Measurements from ENCODE around the gene LRRC42.

LRRC42 gene

GRCh38 chr1:54006508-54006907, 60.4 kb downstream of the LRRC42 start:
- DNase-seq (ENCODE audit: low read depth), result no peak
- no peak for TF ChIP-seq CTCF (conservative IDR thresholded peaks at IDR 0.05; ENCODE audit: low read depth, low read length)
- H3K4me3 ChIP-seq (ENCODE audit: low read length), result no peak overlapping the region

DNA sequence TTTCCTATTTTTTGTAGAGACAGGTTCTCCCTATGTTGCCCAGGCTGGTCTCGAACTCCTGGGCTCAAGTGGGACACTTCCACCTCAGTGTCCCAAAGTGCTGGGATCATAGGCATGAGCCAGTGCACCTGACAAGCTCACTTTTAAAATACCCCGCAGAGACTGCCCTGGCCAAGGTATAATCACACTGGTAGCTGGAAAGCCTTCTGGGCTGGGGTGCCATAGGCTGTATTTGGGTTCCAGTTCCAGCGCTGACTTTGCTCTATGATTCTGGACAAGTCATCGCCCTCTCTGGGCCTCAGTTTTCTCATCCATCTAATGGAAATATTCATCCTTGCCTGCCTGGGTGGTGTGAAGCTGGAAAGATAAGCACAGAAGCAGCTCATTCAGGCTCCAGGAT, 61.5 kb downstream of the LRRC42 start:
- no peak overlapping the region for H3K4me3 ChIP-seq (ENCODE audit: low read length)
- no peak for DNase-seq (ENCODE audit: low read depth)
- TF ChIP-seq CTCF (conservative IDR thresholded peaks at IDR 0.05; ENCODE audit: low read depth, low read length), result no peak

DNA sequence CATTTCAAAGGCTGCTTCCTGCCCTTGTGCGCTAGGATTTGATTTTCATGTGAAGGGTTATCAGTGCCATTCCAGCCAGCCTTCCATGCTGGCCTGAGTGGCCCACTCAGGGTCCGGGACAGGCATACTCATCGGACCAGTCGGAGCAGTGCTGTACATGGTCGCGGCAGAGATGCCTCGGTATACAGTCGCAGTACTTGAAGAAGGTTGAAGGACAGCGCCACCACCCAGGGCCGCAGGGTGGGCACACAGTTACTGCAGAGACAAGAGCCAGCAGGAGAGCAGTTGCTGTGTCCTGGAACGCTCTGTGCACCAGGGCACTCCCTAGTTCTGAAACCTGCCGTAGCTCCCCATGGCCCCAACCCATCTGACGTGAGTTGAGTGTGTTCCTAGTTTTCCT, 62.7 kb downstream of the LRRC42 start:
- DNase-seq (ENCODE audit: low read depth), result no peak
- TF ChIP-seq CTCF (conservative IDR thresholded peaks at IDR 0.05; ENCODE audit: low read depth, low read length), result no peak
- H3K4me3 ChIP-seq (ENCODE audit: low read length), result no peak overlapping the region

DNA sequence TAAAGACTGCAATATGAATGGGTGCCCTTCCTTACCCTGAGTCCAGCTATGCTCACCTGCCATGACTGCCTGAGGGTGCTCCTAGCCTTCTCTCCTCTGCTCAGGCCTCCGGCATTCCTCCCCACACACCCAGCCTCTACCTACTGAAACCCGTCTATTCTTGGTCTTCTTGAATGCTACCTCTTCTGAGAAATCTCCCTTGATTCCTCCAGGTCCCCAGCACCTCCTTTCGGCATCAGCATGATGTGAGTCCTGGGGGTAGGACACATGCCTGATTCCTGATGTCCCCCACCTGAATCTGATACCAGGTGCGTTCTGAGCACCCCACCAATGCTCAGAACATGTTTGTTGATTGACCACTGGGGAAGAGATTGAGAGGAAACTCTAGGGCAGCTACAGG, 63.3 kb downstream of the LRRC42 start:
- no peak overlapping the region for H3K4me3 ChIP-seq (ENCODE audit: low read length)
- DNase-seq (ENCODE audit: low read depth), result no peak
- TF ChIP-seq CTCF (conservative IDR thresholded peaks at IDR 0.05; ENCODE audit: low read depth, low read length), result no peak

DNA sequence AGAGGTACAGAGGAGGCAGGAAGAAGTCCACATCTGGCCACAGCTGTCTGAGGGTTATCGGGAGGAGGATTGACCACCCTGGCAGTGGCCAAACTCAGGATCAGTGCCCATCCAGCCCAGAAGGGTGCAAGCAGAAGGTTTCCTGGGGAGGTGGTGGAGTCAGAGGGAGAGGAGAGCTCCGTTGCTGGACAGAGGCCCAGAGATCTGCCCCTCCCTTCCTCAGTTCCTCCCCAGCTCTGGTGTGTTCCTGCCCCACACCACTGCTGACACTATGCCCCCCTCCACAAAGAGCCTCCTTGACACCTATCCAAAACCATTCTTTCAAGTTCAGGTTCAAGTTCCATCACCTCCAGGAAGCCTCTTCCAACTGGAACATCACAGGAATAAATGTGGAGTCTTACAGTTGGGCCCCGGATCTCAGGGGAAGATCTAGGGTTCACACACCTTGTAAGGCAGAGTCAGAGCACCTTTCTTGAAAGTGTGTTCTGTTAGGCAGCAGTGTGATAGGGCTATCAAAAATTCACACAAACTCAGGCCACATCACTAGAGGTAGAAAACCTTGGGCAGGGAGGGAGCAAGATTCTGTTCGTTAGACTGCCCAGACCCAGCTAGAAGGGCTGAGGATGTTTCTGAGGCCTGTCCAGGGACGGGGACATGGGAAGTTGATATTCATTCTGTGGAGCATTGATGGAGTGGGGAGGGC, 64.4 kb downstream of the LRRC42 start:
- DNase-seq (ENCODE audit: low read depth), result no peak
- TF ChIP-seq CTCF (conservative IDR thresholded peaks at IDR 0.05; ENCODE audit: low read depth, low read length), result no peak
- H3K4me3 ChIP-seq (ENCODE audit: low read length), result no peak overlapping the region

DNA sequence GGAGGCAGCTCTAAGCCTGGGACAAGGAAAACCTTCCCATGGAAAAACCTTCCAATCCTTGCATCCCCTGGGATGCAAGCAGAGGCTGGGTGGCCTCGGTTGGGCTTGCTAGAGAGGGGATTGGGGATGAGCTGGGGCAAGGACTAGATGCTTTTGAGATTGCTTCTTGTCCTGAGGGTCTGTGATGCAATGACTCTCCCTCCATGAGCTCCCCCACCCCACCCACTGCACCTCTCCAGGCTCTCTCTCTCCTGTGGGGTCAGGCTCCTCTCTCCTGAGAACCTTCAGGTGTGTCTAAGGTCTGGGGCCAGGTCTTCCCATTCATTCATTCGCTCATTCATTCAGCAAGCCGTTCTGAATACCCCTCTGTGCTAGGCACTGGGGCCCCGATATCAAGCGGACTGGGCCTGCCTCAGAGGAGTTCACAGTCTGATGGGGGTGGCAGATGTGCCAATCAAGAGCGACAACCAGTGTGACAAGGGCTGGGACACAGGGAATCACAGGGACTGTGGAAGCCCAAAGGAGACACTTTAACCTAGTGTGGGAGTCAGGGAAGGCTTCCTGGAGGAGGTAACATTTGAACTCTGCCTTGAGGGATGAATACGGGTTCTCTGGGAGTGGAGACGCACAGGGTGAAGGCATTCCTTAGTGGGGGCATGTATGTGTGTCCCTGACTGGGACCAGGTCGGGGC, 65.3 kb downstream of the LRRC42 start:
- H3K4me3 ChIP-seq (ENCODE audit: low read length), result no peak overlapping the region
- no peak for DNase-seq (ENCODE audit: low read depth)
- TF ChIP-seq CTCF (conservative IDR thresholded peaks at IDR 0.05; ENCODE audit: low read depth, low read length), result no peak

- H3K4me3 ChIP-seq (ENCODE audit: low read length), result no peak overlapping the region
- TF ChIP-seq CTCF (conservative IDR thresholded peaks at IDR 0.05; ENCODE audit: low read depth, low read length), result no peak
- no peak for DNase-seq (ENCODE audit: low read depth)
Measured at GRCh38 chr1:54012008-54012325, 65.8 kb downstream of the LRRC42 start.

Measured in retinal pigment epithelial cell (primary cell).